Measurements from ENCODE around the gene SPIRE2.

DNA sequence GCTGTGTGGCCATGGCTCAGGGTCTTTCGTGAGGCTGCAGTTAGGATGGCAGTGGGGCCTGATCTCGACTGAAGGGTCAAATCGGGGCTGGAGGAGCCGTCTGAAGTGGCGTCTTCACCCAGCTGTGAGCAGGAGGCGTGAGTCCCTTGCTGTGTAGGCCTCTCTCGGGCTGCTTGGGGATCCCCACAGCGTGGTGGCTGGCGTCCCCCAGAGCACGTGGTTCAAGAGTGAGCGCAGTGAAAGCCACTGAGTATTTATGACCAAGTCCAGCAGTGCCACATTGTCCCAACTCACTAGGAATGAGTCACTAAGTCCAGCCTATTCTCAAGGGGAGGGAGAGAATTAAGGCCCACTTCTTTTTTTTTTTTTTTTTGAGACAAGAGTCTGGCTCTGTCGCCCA, 33.4 kb downstream of the SPIRE2 start:
- TF ChIP-seq, protein P1, sequence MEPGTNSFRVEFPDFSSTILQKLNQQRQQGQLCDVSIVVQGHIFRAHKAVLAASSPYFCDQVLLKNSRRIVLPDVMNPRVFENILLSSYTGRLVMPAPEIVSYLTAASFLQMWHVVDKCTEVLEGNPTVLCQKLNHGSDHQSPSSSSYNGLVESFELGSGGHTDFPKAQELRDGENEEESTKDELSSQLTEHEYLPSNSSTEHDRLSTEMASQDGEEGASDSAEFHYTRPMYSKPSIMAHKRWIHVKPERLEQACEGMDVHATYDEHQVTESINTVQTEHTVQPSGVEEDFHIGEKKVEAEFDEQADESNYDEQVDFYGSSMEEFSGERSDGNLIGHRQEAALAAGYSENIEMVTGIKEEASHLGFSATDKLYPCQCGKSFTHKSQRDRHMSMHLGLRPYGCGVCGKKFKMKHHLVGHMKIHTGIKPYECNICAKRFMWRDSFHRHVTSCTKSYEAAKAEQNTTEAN (CRISPR knock-in tag; IDR thresholded peaks at IDR 0.05) = no peak
- TF ChIP-seq, protein P2, sequence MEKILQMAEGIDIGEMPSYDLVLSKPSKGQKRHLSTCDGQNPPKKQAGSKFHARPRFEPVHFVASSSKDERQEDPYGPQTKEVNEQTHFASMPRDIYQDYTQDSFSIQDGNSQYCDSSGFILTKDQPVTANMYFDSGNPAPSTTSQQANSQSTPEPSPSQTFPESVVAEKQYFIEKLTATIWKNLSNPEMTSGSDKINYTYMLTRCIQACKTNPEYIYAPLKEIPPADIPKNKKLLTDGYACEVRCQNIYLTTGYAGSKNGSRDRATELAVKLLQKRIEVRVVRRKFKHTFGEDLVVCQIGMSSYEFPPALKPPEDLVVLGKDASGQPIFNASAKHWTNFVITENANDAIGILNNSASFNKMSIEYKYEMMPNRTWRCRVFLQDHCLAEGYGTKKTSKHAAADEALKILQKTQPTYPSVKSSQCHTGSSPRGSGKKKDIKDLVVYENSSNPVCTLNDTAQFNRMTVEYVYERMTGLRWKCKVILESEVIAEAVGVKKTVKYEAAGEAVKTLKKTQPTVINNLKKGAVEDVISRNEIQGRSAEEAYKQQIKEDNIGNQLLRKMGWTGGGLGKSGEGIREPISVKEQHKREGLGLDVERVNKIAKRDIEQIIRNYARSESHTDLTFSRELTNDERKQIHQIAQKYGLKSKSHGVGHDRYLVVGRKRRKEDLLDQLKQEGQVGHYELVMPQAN (IDR thresholded peaks at IDR 0.05; ENCODE audit: borderline replicate concordance) = no peak
- TF ChIP-seq POLR2AphosphoS5 (IDR thresholded peaks at IDR 0.05; ENCODE audit: control insufficient read depth, insufficient read depth, low read depth, low read length) (no peak), NFRKB (IDR thresholded peaks at IDR 0.05; ENCODE audit: low read depth) (no peak), POLR2H (tag; IDR thresholded peaks at IDR 0.05; ENCODE audit: low read depth) (no peak), POLR3A (IDR thresholded peaks at IDR 0.05; ENCODE audit: borderline replicate concordance, extremely low read depth, insufficient read depth, insufficient read length) (no peak), TARDBP (IDR thresholded peaks at IDR 0.05) (no peak), EP300 (IDR thresholded peaks at IDR 0.05; ENCODE audit: low read length) (no peak), ESRRA (IDR thresholded peaks at IDR 0.05; ENCODE audit: borderline replicate concordance, low read depth) (no peak)
- TF ChIP-seq, protein P3, sequence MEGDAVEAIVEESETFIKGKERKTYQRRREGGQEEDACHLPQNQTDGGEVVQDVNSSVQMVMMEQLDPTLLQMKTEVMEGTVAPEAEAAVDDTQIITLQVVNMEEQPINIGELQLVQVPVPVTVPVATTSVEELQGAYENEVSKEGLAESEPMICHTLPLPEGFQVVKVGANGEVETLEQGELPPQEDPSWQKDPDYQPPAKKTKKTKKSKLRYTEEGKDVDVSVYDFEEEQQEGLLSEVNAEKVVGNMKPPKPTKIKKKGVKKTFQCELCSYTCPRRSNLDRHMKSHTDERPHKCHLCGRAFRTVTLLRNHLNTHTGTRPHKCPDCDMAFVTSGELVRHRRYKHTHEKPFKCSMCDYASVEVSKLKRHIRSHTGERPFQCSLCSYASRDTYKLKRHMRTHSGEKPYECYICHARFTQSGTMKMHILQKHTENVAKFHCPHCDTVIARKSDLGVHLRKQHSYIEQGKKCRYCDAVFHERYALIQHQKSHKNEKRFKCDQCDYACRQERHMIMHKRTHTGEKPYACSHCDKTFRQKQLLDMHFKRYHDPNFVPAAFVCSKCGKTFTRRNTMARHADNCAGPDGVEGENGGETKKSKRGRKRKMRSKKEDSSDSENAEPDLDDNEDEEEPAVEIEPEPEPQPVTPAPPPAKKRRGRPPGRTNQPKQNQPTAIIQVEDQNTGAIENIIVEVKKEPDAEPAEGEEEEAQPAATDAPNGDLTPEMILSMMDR (IDR thresholded peaks at IDR 0.05 in 2 of 3, conservative IDR thresholded peaks at IDR 0.05 in 1 of 3; ENCODE audit: insufficient read depth in 2 of 3, low read depth in 1 of 3, low read length in 3 of 3) = no peak
- TF ChIP-seq, protein P4, sequence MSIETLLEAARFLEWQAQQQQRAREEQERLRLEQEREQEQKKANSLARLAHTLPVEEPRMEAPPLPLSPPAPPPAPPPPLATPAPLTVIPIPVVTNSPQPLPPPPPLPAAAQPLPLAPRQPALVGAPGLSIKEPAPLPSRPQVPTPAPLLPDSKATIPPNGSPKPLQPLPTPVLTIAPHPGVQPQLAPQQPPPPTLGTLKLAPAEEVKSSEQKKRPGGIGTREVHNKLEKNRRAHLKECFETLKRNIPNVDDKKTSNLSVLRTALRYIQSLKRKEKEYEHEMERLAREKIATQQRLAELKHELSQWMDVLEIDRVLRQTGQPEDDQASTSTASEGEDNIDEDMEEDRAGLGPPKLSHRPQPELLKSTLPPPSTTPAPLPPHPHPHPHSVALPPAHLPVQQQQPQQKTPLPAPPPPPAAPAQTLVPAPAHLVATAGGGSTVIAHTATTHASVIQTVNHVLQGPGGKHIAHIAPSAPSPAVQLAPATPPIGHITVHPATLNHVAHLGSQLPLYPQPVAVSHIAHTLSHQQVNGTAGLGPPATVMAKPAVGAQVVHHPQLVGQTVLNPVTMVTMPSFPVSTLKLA (conservative IDR thresholded peaks at IDR 0.05) = no peak
- TF ChIP-seq, protein P5, sequence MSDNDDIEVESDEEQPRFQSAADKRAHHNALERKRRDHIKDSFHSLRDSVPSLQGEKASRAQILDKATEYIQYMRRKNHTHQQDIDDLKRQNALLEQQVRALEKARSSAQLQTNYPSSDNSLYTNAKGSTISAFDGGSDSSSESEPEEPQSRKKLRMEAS (CRISPR knock-in tag; IDR thresholded peaks at IDR 0.05) = no peak
- TF ChIP-seq, protein P6, sequence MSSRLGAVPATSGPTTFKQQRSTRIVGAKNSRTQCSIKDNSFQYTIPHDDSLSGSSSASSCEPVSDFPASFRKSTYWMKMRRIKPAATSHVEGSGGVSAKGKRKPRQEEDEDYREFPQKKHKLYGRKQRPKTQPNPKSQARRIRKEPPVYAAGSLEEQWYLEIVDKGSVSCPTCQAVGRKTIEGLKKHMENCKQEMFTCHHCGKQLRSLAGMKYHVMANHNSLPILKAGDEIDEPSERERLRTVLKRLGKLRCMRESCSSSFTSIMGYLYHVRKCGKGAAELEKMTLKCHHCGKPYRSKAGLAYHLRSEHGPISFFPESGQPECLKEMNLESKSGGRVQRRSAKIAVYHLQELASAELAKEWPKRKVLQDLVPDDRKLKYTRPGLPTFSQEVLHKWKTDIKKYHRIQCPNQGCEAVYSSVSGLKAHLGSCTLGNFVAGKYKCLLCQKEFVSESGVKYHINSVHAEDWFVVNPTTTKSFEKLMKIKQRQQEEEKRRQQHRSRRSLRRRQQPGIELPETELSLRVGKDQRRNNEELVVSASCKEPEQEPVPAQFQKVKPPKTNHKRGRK (tag; IDR thresholded peaks at IDR 0.05) = no peak

All from K562 (cell line).